ENCODE results near the gene IL5RA.

- TF ChIP-seq, protein P1, sequence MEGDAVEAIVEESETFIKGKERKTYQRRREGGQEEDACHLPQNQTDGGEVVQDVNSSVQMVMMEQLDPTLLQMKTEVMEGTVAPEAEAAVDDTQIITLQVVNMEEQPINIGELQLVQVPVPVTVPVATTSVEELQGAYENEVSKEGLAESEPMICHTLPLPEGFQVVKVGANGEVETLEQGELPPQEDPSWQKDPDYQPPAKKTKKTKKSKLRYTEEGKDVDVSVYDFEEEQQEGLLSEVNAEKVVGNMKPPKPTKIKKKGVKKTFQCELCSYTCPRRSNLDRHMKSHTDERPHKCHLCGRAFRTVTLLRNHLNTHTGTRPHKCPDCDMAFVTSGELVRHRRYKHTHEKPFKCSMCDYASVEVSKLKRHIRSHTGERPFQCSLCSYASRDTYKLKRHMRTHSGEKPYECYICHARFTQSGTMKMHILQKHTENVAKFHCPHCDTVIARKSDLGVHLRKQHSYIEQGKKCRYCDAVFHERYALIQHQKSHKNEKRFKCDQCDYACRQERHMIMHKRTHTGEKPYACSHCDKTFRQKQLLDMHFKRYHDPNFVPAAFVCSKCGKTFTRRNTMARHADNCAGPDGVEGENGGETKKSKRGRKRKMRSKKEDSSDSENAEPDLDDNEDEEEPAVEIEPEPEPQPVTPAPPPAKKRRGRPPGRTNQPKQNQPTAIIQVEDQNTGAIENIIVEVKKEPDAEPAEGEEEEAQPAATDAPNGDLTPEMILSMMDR (IDR thresholded peaks at IDR 0.05 in 2 of 3, conservative IDR thresholded peaks at IDR 0.05 in 1 of 3; ENCODE audit: borderline replicate concordance in 1 of 3, insufficient read depth in 1 of 3, low read depth in 2 of 3, low read length in 2 of 3) = no peak
- TF ChIP-seq POLR2AphosphoS5 (IDR thresholded peaks at IDR 0.05; ENCODE audit: low read depth, low read length) (0 out of 2 replicates have a peak, but pooled peaks have one; percentile 18), POLR2A (IDR thresholded peaks at IDR 0.05; ENCODE audit: borderline replicate concordance, extremely low read depth, insufficient read depth, insufficient read length) (no peak), EZH2 (IDR thresholded peaks at IDR 0.05) (no peak), CEBPB (IDR thresholded peaks at IDR 0.05; ENCODE audit: low read depth) (no peak), ZFX (IDR thresholded peaks at IDR 0.05) (no peak), RAD21 (IDR thresholded peaks at IDR 0.05; ENCODE audit: low read depth) (no peak)
These were observed 44.9 kb upstream of the IL5RA start for GRCh38 chr3:3154879-3155610.
